Measurements from ENCODE around the gene MTHFD1L. TPM values are rescaled to one million over a fixed set of nuclear protein-coding genes. Genes with fewer than 3 reads are reported as not detected.
"Not testable (repeated sequence)": the region's sequence is repeated elsewhere in the genome, so short reads cannot be mapped to it uniquely, and the experiment has no call there.

MTHFD1L gene
- total RNA-seq, 8 experiments from 2014 or later: 23.0 to 82.3 (median 37.5) TPM

DNA sequence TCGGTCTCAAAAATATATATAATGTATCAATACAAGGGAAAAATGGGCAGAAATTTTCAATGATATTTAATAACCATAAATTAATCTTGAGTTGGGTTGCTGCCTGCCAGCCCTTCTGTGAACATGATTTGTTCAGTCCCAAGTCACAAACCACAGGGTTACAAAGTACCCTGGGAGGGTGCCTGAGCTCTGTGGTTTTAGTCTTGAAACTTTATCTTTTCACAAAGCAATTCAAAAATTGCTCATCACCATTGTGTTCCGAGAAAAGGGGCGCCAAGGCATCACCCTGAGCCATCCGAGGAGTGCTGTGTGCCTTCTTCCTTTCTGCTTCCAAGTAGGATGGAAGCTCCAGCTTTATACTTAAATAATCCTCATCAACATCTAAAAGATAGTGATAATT is 232.7 kb downstream of the MTHFD1L start:
- no peak for ATAC-seq (replicated peaks in 6 of 8)
- in situ Hi-C loops (cut with MboI; ENCODE audit: low pct_unique_long_range_greater_than_20kb in 2 of 9, low sequenced_read_pairs in 9 of 9, unreplicated experiment in 9 of 9): no loop called here
- Histone ChIP-seq H3K4me1 (replicated peaks in 1 of 2) (peaks cover 3% of the 10 kb centered on the region in 2 donors), H3K27ac (no peak overlapping the region), H3K4me3 (no peak overlapping the region)
- WGBS, 10 experiments: 83 to 100% (median 91%) methylated on average over 1 to 4 of the region's 4 CpGs; no CpG with 5 or more reads in 1 of the 10 experiments

DNA sequence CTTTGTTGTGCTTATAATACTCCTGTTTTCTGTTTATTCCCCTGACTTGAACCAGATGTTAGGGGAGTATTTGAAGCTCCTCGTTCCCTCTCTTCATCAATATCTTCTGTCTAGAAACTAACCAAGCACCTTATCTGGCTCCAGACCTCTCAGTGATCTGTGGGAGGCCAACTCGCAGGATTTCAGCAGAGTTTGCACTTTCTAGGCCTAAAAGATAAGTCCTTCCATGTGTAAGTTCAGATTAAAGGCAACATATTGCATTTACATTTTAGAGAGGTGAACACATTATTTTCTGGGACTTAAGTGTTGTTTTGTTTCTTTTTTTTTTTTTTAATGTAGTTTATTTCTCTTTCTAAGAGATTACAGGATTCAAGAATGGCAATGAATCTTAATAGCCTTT is 234.8 kb downstream of the MTHFD1L start:
- in situ Hi-C loops (cut with MboI; ENCODE audit: low pct_unique_long_range_greater_than_20kb in 2 of 9, low sequenced_read_pairs in 9 of 9, unreplicated experiment in 9 of 9): no loop called here

GRCh38 chr6:151101161-151101815 is 235.8 kb downstream of the MTHFD1L start:
- in situ Hi-C loops (cut with MboI; ENCODE audit: low pct_unique_long_range_greater_than_20kb in 2 of 9, low sequenced_read_pairs in 9 of 9, unreplicated experiment in 9 of 9): no loop called here
- no peak overlapping the region for H3K4me3 ChIP-seq
- 18 to 100% (median 90%) methylated on average over 2 to 6 of the region's 6 CpGs for WGBS, 10 experiments
- ATAC-seq (replicated peaks in 6 of 8): no peak
- H3K27ac ChIP-seq: no peak overlapping the region
- peaks cover 6 to 7% of the 10 kb centered on the region in 2 donors for H3K4me1 ChIP-seq (replicated peaks in 1 of 2)

More for the DNA sequence above, 234.8 kb downstream of the MTHFD1L start:
- Histone ChIP-seq H3K27ac (no peak overlapping the region), H3K4me3 (no peak overlapping the region), H3K4me1 (replicated peaks in 1 of 2) (peaks cover 6 to 7% of the 10 kb centered on the region in 2 donors)
- no peak for ATAC-seq (replicated peaks in 6 of 8)
- 52 to 100% (median 100%) methylated on average over 1 to 2 of the region's 2 CpGs; no CpG with 5 or more reads in 3 of the 10 experiments for WGBS, 10 experiments

DNA sequence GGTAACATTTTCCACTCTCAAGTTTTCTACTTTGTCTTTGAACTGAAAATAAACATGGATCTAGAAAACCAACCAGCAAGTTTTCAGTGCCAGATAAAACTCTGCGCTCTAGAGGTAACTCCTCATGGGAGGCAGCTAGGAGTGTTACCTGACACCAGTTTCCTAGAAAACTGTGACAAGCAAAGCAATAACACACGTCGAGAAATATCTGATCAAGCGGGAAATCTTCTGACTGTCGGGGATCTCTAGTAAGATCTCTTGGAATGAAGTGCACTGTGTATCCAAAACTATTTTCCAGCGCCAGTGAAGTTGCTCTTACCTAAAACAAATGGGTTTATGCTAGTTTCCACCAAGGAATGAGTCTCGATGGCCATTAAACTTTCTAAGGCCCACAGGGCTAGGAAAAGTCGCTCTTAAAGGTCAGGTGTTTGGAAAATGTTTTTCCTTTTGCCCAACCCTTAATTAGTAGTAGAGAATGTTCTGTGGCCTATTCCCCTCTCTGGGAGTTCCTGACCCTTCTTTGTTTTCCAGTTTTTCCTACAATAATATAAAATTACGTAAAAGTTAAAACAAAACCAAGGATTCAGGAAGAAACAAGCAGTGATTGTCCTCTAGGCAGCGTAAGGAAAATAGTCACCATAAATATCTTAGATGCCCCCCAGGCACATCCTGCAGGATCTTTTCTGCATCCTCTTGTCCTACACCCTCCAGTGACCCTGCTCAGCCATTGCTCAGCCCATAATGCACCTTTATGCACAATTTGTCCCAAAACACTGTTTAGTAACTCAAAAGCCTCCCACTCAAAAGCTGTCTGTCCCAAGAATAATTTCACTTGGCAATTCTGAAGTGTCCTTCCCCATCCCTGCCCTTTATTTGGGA is 236.6 kb downstream of the MTHFD1L start:
- no peak overlapping the region for H3K4me3 ChIP-seq
- no peak for ATAC-seq (replicated peaks in 6 of 8)
- no peak overlapping the region for H3K27ac ChIP-seq
- H3K4me1 ChIP-seq (replicated peaks in 1 of 2): peaks cover 6 to 7% of the 10 kb centered on the region in 2 donors
- WGBS, 10 experiments: 82 to 100% (median 92%) methylated on average over 1 to 10 of the region's 10 CpGs
- in situ Hi-C loops (cut with MboI; ENCODE audit: low pct_unique_long_range_greater_than_20kb in 2 of 9, low sequenced_read_pairs in 9 of 9, unreplicated experiment in 9 of 9): no loop called here

DNA sequence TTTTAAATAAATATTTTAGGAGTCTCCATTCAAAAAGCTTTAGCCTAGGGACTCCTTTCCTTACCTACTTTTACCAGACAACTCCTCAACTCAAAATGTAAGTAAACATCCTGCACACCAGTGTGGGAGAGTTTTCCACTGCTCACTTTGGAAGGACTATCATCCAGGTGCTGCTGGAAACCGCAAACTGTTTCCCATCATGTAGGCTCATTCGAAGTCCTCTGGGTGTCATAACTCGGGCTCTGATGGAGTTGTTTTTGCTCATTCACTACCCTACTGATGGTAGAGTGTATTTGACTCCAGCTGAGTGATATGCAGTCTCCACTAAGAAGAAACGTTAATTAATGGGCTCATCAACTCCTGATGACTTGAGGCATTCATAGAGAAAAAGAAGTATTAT is 237.8 kb downstream of the MTHFD1L start:
- Histone ChIP-seq H3K27ac (no peak overlapping the region), H3K4me1 (replicated peaks in 1 of 2) (peaks cover 6 to 7% of the 10 kb centered on the region in 2 donors), H3K4me3 (no peak overlapping the region)
- WGBS, 10 experiments: 50 to 100% (median 89%) methylated on average over 1 to 4 of the region's 4 CpGs; no CpG with 5 or more reads in 2 of the 10 experiments
- in situ Hi-C loops (cut with MboI; ENCODE audit: low pct_unique_long_range_greater_than_20kb in 2 of 9, low sequenced_read_pairs in 9 of 9, unreplicated experiment in 9 of 9): no loop called here
- no peak for ATAC-seq (replicated peaks in 6 of 8)

DNA sequence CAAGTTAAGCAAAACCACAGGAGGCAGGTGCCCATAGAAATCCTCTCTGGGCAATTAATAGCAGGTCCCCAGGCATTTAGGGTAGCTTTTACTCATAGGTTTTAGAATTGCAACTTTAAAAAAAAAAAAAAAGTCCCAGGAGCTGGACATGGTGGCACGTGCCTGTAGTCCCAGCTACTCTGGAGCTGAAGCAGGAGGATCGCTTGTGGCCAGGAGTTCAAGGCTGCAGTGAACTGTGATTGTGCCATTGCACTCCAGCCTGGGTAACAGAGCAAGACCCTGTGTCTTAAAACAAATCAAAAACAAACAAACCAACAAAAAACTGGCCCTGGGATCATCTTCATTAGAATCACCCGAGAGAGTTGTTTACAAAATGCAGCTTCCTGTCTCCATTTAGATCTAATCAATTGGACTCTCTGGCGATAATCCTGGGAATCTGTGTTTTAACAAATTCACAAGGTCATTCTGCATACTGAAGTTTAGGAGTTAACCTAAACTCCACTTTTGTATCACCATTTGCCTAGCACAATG is 242.5 kb downstream of the MTHFD1L start:
- Histone ChIP-seq H3K4me3 (no peak overlapping the region), H3K27ac (no peak overlapping the region), H3K4me1 (replicated peaks in 1 of 2) (peaks cover 5 to 6% of the 10 kb centered on the region in 2 donors)
- in situ Hi-C loops (cut with MboI; ENCODE audit: low pct_unique_long_range_greater_than_20kb in 2 of 9, low sequenced_read_pairs in 9 of 9, unreplicated experiment in 9 of 9): no loop called here
- WGBS, 10 experiments: 60 to 90% (median 83%) methylated on average over 1 to 4 of the region's 4 CpGs
- ATAC-seq (replicated peaks in 6 of 8): no peak

GRCh38 chr6:151108548-151108947 is 243.0 kb downstream of the MTHFD1L start:
- 80 to 100% (median 95%) methylated on average over 1 to 4 of the region's 6 CpGs; no CpG with 5 or more reads in 7 of the 10 experiments for WGBS, 10 experiments
- no peak overlapping the region for H3K4me3 ChIP-seq
- ATAC-seq (replicated peaks in 6 of 8): peak in 1 of 8 experiments; percentile 6
- H3K27ac ChIP-seq: no peak overlapping the region
- H3K4me1 ChIP-seq (replicated peaks in 1 of 2): no peaks in the 10 kb centered on the region
- in situ Hi-C loops (cut with MboI; ENCODE audit: low pct_unique_long_range_greater_than_20kb in 2 of 9, low sequenced_read_pairs in 9 of 9, unreplicated experiment in 9 of 9): no loop called here

DNA sequence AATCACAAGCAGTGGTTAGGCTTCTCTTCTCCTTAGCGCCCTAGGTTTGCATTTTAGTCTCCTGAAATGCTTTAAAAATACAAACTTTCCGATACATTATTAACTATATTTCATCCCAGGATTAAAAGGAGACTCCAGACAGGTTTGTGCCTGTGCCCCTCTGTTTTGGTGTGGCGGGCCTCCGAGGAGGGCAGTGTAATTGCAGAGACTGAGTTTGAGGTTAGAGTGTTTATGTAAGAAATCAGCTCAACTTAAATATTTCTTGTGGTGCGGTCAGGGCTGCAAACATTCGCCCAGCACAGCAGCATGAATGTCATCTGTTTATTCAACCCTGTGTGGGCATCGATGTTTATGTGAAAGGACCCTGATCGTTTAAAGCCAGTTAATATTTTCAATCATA is 243.9 kb downstream of the MTHFD1L start:
- ATAC-seq (replicated peaks in 6 of 8): no peak
- Histone ChIP-seq H3K4me3 (no peak overlapping the region), H3K4me1 (replicated peaks in 1 of 2) (no peaks in the 10 kb centered on the region), H3K27ac (no peak overlapping the region)
- 83 to 100% (median 91%) methylated on average over 1 to 7 of the region's 8 CpGs; no CpG with 5 or more reads in 1 of the 10 experiments for WGBS, 10 experiments
- in situ Hi-C loops (cut with MboI; ENCODE audit: low pct_unique_long_range_greater_than_20kb in 2 of 9, low sequenced_read_pairs in 9 of 9, unreplicated experiment in 9 of 9): no loop called here

- WGBS, 10 experiments: 69 to 100% (median 90%) methylated on average over 2 to 10 of the region's 11 CpGs; no CpG with 5 or more reads in 1 of the 10 experiments
- in situ Hi-C loops (cut with MboI; ENCODE audit: low pct_unique_long_range_greater_than_20kb in 2 of 9, low sequenced_read_pairs in 9 of 9, unreplicated experiment in 9 of 9): no loop called here
- Histone ChIP-seq H3K4me1 (replicated peaks in 1 of 2) (no peaks in the 10 kb centered on the region), H3K27ac (no peak overlapping the region), H3K4me3 (no peak overlapping the region)
- no peak for ATAC-seq (replicated peaks in 6 of 8)
Observed at GRCh38 chr6:151109869-151110575, 244.5 kb downstream of the MTHFD1L start.

DNA sequence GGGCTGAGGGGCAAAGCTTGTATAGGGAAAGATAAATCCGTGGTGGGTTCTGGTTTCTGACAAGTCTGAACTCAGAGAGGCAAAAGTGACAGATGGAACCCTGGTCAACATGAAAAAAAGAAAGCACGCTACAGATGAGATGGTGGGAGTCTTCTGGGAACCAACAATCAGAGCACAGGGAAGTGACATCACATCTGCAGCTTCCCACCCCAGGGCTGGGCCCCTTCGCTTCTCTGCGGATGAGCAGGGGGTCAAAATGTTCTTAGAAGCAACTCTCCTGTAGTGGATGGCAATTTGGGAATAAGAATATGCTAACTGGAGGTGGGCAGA is 245.0 kb downstream of the MTHFD1L start:
- 69 to 100% (median 92%) methylated on average over 1 to 4 of the region's 4 CpGs; no CpG with 5 or more reads in 5 of the 10 experiments for WGBS, 10 experiments
- ATAC-seq (replicated peaks in 6 of 8): no peak
- H3K27ac ChIP-seq: no peak overlapping the region
- in situ Hi-C loops (cut with MboI; ENCODE audit: low pct_unique_long_range_greater_than_20kb in 2 of 9, low sequenced_read_pairs in 9 of 9, unreplicated experiment in 9 of 9): no loop called here
- H3K4me1 ChIP-seq (replicated peaks in 1 of 2): no peaks in the 10 kb centered on the region
- no peak overlapping the region for H3K4me3 ChIP-seq

DNA sequence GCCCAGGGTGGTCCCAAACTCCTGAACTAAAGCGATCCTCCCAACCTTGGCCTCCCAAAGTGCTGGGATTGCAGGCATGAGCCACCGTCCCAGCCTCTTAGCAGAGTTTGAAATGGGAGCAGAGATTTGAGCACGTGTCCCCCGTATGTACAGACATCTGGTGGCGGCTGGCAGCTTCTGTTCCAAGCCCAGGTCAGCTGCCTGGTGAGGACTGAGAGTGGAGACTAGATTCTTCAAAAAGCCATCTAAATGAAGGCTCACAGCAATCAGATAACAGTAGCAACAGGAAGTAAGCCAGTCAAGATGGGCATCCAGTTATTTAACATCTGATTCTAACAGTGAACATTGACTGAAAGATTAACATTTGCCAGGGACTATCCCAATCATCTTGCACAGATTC is 246.2 kb downstream of the MTHFD1L start:
- H3K4me1 ChIP-seq (replicated peaks in 1 of 2): no peaks in the 10 kb centered on the region
- 50 to 100% (median 91%) methylated on average over 1 to 4 of the region's 5 CpGs; no CpG with 5 or more reads in 4 of the 10 experiments for WGBS, 10 experiments
- no peak overlapping the region for H3K4me3 ChIP-seq
- no peak overlapping the region for H3K27ac ChIP-seq
- peak in 2 of 8 experiments; percentile 23 to 61 for ATAC-seq (replicated peaks in 6 of 8)
- in situ Hi-C loops (cut with MboI; ENCODE audit: low pct_unique_long_range_greater_than_20kb in 2 of 9, low sequenced_read_pairs in 9 of 9, unreplicated experiment in 9 of 9): no loop called here

- in situ Hi-C loops (cut with MboI; ENCODE audit: low pct_unique_long_range_greater_than_20kb in 2 of 9, low sequenced_read_pairs in 9 of 9, unreplicated experiment in 9 of 9): no loop called here
- no peaks in the 10 kb centered on the region for H3K4me1 ChIP-seq (replicated peaks in 1 of 2)
- WGBS, 10 experiments: 50 to 100% (median 95%) methylated on average over 1 to 3 of the region's 4 CpGs; no CpG with 5 or more reads in 5 of the 10 experiments
Observed at GRCh38 chr6:151112130-151112529, 246.6 kb downstream of the MTHFD1L start.

GRCh38 chr6:151112884-151113283 is 247.4 kb downstream of the MTHFD1L start:
- in situ Hi-C loops (cut with MboI; ENCODE audit: low pct_unique_long_range_greater_than_20kb in 2 of 9, low sequenced_read_pairs in 9 of 9, unreplicated experiment in 9 of 9); H3K27ac ChIP-seq; H3K4me3 ChIP-seq; ATAC-seq (replicated peaks in 6 of 8); H3K4me1 ChIP-seq (replicated peaks in 1 of 2): not testable (repeated sequence)
- WGBS, 10 experiments: 80 to 100% (median 93%) methylated on average over 1 to 3 of the region's 3 CpGs; no CpG with 5 or more reads in 2 of the 10 experiments

More at GRCh38 chr6:151112130-151112529, 246.6 kb downstream of the MTHFD1L start:
- H3K27ac ChIP-seq: no peak overlapping the region
- peak in 2 of 8 experiments; percentile 58 to 62 for ATAC-seq (replicated peaks in 6 of 8)
- no peak overlapping the region for H3K4me3 ChIP-seq
